HPDE6-E6E7 (cell line): ENCODE data around the gene RING1.

Source experiments
- DNase-seq: peaks from one replicate; pipeline ENCODE4 v3.0.0; 2011; ENCODE audit warnings: missing footprints; ENCODE audit errors: extremely low spot score

RING1 gene

GRCh38 chr6:33208091-33208967 is at the start of gene RING1:
RING1 (plus strand) TSS chr6:33208500; CDS start chr6:33208823, 323 bp downstream.
- DNase-seq = peak; percentile 80

- DNase-seq = no peak
These were observed 48.2 kb upstream of the RING1 start for GRCh38 chr6:33160096-33160495.

GRCh38 chr6:33160728-33161344 is 47.5 kb upstream of the RING1 start:
- peak; percentile 22 for DNase-seq

DNA sequence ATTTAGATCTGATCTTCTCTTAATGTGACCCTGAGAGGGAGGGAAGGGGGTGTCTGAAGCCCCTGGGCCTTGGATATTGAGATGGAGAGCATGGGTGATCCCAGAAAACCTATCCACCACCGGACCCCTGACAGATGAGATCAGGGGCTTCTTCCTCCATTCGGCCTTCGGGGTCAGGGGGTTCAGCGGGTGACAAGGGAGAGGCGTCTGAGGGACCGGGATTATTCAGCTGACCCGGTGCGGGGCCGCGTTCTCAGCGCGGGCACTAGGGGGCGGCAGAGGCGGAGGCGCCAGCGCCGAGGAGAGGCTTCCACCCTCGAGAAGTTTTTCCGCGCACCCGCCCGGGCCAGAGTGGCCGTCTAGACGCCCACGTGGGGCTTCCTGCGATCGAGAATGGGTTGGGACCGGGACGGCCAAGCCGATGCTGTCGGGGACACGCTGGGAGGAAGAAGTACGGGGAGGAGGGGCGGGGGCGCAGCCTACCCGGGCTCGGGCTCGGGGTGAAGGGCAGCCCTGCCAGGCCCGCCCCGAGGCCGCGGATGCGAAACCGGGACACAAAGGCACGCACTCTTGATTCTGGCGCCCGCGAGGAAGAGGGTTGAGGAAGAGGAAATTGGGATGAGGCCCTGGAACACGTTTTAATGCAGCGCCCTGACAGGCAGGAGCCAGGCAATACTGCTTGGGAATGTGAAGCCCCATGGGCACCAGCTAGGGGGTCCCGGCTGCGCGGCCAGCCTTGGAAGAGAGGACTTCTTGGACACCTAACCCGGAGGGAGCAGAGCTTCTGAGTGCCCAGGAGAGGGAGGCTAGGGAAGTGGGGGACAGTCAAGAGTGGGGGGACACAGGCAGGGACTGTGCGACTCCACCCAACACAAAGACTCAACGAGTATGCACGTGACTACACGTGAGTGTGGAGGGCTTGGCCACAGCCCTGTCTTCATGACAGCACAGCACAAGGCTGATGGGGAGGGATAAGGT is 46.7 kb upstream of the RING1 start:
- DNase-seq = peak; percentile 81

DNA sequence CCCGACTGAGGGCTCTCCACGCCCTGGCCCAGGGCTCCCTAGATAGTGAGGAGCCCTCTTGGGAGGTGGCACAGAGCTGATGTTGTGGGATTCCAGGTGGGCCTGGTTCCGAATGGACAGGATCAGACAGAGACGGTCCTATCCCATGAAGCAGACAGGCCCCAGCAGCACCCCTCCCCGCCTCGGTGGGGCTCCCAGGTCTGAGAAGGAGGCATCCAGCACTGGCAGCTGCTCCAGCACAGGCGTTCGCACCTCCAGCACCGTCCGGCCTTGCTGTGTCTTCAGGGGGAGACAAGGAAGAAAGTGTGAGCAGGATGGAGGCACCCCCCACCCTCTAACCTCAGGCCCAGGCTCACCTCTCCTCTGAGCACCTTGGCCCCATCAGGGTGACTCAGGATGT is 44.8 kb upstream of the RING1 start:
- no peak for DNase-seq

GRCh38 chr6:33164176-33164575 is 44.1 kb upstream of the RING1 start:
- no peak for DNase-seq

GRCh38 chr6:33164665-33165373 is 43.5 kb upstream of the RING1 start:
- no peak for DNase-seq

DNA sequence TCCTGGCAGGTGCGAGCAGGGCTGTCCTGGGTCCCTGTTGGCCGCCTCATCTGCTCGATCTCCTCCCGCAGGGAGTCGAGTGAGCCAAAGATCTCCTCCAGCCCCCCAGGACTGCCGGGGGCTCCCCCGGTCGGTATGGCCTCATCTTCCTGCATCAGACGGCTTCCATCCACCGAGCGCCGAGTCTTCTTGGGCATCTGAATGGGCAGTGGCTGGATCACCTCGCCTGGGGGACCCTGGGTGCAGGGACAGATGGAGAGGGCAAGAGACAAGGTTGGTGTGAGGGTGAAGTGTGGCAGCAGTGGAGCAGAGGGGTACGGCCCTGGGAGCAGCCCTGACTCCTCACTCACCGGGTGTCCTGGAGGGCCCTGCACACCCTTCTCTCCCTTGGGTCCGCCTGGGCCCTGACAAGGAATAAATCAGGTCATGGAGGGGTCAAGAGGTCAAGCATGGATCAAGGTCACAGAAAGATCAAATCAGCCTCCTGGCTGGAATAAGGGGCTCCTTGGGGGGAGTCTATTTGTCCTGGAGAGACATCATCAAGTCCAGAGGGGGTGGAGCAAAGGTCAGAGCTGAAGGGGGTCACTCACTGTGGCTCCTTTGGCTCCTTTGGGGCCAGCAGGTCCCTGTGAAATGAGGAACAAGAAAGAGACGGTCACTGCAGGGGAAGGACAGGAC is 42.6 kb upstream of the RING1 start:
- no peak for DNase-seq

- no peak for DNase-seq
These were observed 41.9 kb upstream of the RING1 start for GRCh38 chr6:33166363-33166762.

GRCh38 chr6:33166811-33167210 is 41.5 kb upstream of the RING1 start:
- no peak for DNase-seq

DNA sequence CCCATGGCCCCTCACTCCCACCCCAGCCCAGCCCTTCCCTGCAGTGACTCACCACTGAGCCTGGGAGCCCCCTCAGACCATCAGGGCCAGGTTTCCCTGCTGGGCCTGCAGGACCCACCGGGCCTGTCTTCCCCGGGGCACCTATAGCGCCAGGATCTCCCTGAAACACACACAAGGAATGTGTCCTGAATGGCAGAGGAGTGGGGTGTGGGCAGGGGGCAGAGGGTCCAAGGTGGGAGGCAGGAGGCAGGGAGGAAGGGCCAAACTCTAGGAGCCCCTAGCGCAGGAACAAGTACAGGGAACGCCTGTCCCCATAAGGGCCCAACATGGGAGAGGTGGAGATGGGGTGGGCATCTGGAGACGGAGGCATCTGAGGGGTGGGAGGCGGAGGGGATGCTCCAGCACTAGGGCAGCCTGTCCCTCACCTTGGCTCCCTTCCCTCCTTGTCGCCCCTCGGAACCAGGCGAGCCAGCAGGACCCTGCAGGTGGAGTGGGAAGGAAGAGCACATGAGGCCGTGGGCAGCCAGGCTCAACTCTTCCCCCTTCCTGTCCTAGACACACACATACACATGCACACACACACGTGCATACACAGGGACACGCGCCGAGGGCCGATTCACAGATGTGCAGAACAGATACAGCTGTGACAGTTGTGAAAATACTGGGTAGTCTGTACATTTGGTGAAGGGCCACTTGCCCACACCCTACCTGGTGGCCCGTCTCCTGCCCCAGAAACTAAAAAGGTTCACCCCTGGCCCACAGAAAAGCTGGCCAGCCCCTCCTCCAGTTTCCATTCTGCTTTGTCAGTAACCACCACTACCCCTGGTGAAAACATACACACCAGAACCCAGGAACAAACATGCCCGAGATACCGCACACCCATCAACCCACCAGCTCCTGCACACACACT is 40.7 kb upstream of the RING1 start:
- DNase-seq = no peak

GRCh38 chr6:33168284-33168601 is 40.1 kb upstream of the RING1 start:
- DNase-seq = no peak

DNA sequence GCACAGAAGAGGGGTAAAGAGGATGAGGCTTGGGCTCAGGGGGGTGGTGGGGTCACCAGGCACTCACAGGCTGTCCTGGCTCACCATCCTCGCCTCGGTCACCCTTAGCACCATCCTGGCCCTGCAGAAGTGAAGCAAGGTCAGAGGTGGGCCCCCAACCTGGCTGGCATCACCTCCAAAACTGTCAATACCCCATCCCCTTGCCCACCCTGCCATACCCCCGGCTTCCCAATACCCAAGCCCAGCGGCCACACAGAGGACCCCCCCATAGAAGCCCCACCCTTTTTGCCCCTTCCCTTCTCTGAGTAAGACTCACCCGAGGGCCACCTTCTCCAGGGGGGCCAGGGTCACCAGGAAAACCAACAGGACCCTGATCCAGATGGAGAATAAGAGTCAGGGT is 39.7 kb upstream of the RING1 start:
- no peak for DNase-seq

- DNase-seq = no peak
These were observed 38.8 kb upstream of the RING1 start for GRCh38 chr6:33169291-33170175.

DNA sequence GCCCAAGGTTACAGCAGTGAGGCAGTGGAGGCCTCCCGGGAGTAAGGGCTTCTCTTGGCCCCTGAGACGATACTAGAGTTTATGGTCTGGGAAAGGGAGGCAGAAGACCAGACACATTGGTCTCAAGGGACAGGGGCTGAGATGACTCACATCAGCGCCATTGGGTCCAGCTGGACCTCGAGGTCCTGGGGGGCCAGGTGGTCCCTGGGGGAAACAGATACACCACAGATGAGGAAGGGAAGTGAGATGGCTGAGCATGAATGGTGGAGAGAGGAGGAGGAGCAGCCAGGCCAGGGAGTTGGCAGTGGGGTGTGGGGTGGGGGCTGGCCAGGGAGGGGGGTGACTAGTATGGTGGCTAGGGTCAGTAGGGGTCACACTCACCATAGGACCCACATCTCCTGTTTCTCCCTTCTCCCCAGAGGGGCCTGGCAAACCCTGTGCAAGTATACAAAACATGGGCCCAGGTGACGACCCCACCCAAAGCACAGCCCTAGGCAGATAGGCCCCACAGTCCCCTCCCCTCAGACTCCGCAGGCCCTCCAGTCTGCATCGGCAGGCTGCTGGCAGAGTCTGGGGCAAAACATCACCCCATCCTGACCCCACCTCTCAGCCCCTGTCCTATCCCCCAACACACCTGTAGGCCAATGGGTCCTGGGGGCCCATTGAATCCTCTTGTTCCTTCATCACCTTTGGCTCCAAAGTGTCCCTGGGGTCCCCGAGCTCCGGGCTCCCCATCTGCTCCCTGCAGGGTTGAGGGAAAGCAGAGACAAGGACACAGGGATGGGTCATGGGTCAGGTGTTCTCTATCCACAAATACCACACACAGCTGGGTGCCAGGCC is 37.9 kb upstream of the RING1 start:
- no peak for DNase-seq

- no peak for DNase-seq
These were observed 37.1 kb upstream of the RING1 start for GRCh38 chr6:33171016-33171879.
